GM21381 (cell line): Measurements from ENCODE around the gene MAN2A1.
"Not testable (repeated sequence)": the region's sequence is repeated elsewhere in the genome, so short reads cannot be mapped to it uniquely, and the experiment has no call there.

Experiments used
- ATAC-seq: cut with Tn5 transposase; IDR thresholded peaks from one replicate; pipeline ENCODE4 v1.9.1; 2021; ENCODE audit warnings: mild to moderate bottlenecking, moderate library complexity; ENCODE audit not compliant: unreplicated experiment

MAN2A1 gene

GRCh38 chr5:109812698-109813097 lies 123.0 kb downstream of the MAN2A1 start:
- ATAC-seq, result no peak

- ATAC-seq, result no peak
Observed at GRCh38 chr5:109816732-109817131, 127.0 kb downstream of the MAN2A1 start.

GRCh38 chr5:109819878-109820277 lies 130.2 kb downstream of the MAN2A1 start:
- ATAC-seq, result no peak

GRCh38 chr5:109823597-109823996 lies 133.9 kb downstream of the MAN2A1 start:
- ATAC-seq, result no peak

- no peak for ATAC-seq
Observed at GRCh38 chr5:109825450-109825849, 135.7 kb downstream of the MAN2A1 start.

GRCh38 chr5:109826426-109826825 lies 136.7 kb downstream of the MAN2A1 start:
- no peak for ATAC-seq

- no peak for ATAC-seq
Observed at GRCh38 chr5:109829331-109829730, 139.6 kb downstream of the MAN2A1 start.

- ATAC-seq, result no peak
Observed at GRCh38 chr5:109830955-109831502, 141.3 kb downstream of the MAN2A1 start.

- not testable (repeated sequence) for ATAC-seq
Observed at GRCh38 chr5:109832207-109833188, 142.8 kb downstream of the MAN2A1 start.

GRCh38 chr5:109833946-109834345 lies 144.2 kb downstream of the MAN2A1 start:
- no peak for ATAC-seq

- ATAC-seq, result no peak
Observed at GRCh38 chr5:109836280-109836679, 146.6 kb downstream of the MAN2A1 start.

- ATAC-seq, result no peak
Observed at GRCh38 chr5:109837231-109837861, 147.6 kb downstream of the MAN2A1 start.

- no peak for ATAC-seq
Observed at GRCh38 chr5:109838157-109838556, 148.4 kb downstream of the MAN2A1 start.

- no peak for ATAC-seq
Observed at GRCh38 chr5:109844148-109844547, 154.4 kb downstream of the MAN2A1 start.

GRCh38 chr5:109844695-109845094 lies 155.0 kb downstream of the MAN2A1 start:
- ATAC-seq, result no peak

- no peak for ATAC-seq
Observed at GRCh38 chr5:109848130-109848529, 158.4 kb downstream of the MAN2A1 start.

- no peak for ATAC-seq
Observed at GRCh38 chr5:109849478-109850088, 159.9 kb downstream of the MAN2A1 start.

GRCh38 chr5:109852371-109853155 lies 162.8 kb downstream of the MAN2A1 start:
- ATAC-seq, result no peak

GRCh38 chr5:109853377-109853776 lies 163.7 kb downstream of the MAN2A1 start:
- ATAC-seq, result no peak

GRCh38 chr5:109855056-109855455 lies 165.3 kb downstream of the MAN2A1 start:
- ATAC-seq, result no peak
